Prostate gland (tissue), 2 donors: ENCODE results near the gene PCYT1B. TPM values are rescaled to one million over a fixed set of nuclear protein-coding genes. Genes with fewer than 3 reads are reported as not detected.

ENCODE experiments used
- DNase-seq: peaks from one replicate; pipeline ENCODE4 v3.0.0-alpha.2; 2019; ENCODE audit warnings: low spot score
- H3K27ac ChIP-seq, 2 donors: fragments of 200-600 bp; sonication (generic); 2 replicates each; pipeline ENCODE4 v1.5.1; 2017 to 2019
- H3K27me3 ChIP-seq: fragments of 200-600 bp; sonication (generic); replicated peaks from 2 replicates; pipeline ENCODE4 v1.5.1; 2019; ENCODE audit not compliant: insufficient read depth
- H3K36me3 ChIP-seq, 2 donors: fragments of 200-600 bp; sonication (generic); 1 replicate in 1 of 2; 2 replicates in 1 of 2; pipeline versions ENCODE4 v1.5.1 to v1.8.1; 2017 to 2019
- H3K4me1 ChIP-seq: fragments of 200-600 bp; sonication (generic); replicated peaks from 2 replicates; pipeline ENCODE4 v1.5.1; 2019
- H3K4me3 ChIP-seq, 2 donors: fragments of 200-600 bp; sonication (generic); 2 replicates each; pipeline ENCODE4 v1.5.1; 2017 to 2019
- H3K9me3 ChIP-seq: fragments of 200-600 bp; sonication (generic); 2 replicates; pipeline ENCODE4 v1.5.1; 2017
- POLR2A ChIP-seq: fragments of 450-650 bp; IDR thresholded peaks from one replicate; pipeline ENCODE4 v1.6.1; 2016; ENCODE audit warnings: antibody characterized with exemption, mild to moderate bottlenecking
- POLR2AphosphoS5 ChIP-seq: sonication (generic); formaldehyde crosslinking; IDR thresholded peaks from one replicate; pipeline ENCODE4 v1.6.1; 2017; ENCODE audit warnings: antibody characterized with exemption
- WGBS: methylation state at CpG from one replicate; pipeline ENCODE4 v1.1.5; 2018; 5-methylcytosine and 5-hydroxymethylcytosine counted together
- intact Hi-C: fragments of 100-400 bp; cut with DNase I; formaldehyde crosslinking; loops from one replicate; pipeline ENCODE4 v1.14.2; 2022
- total RNA-seq, 2 donors: library from RNA; depleted of rRNA; stranded (reverse); fragments of >200 nt; gene quantifications; one replicate each; pipeline ENCODE4 v1.1.0, GENCODE V29; 2016
- TF ChIP-seq, protein P1 (sequence below), 4 experiments: fragments of 200-600 bp in 2 of 4; fragments of 450-650 bp in 2 of 4; sonication (generic) in 2 of 4; IDR thresholded peaks; 1 replicate in 3 of 4; 2 replicates in 1 of 4; pipeline ENCODE4 v1.5.1; 2016 to 2019; ENCODE audit warnings: antibody characterized with exemption in 4 of 4, mild to moderate bottlenecking in 2 of 4, moderate library complexity in 2 of 4

The PCYT1B gene
- total RNA-seq, 2 donors from 2014 or later: 0.27 to 6.9 TPM

DNA sequence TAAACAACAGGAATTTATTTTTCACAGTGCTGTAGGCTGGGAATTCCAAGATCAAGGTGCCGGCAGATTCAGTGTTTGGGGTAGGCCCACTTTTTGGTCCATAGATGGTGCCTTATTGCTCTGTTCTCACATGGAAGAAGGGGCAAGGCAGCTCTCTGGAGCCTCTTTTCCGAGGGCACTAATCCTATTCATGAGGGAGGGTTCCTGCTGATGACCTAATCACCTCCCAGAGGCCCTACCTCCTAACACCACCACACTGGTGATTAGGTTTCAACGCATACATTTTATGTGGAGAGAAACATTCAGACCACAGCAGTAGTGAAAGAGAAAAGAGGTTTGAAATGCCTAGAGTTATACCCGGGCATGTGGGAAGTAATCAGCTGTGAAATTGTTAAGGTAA is 45.2 kb upstream of the PCYT1B start:
- H3K27ac ChIP-seq: no peak overlapping the region
- no peak overlapping the region for H3K4me3 ChIP-seq
- WGBS: 60% methylated on average over 3 of the region's 4 CpGs
- H3K4me1 ChIP-seq: no peaks in the 10 kb centered on the region
- no peak for DNase-seq
- H3K36me3 ChIP-seq: no peaks in the 10 kb centered on the region
- intact Hi-C loops: no loop called here
- TF ChIP-seq, protein P1, sequence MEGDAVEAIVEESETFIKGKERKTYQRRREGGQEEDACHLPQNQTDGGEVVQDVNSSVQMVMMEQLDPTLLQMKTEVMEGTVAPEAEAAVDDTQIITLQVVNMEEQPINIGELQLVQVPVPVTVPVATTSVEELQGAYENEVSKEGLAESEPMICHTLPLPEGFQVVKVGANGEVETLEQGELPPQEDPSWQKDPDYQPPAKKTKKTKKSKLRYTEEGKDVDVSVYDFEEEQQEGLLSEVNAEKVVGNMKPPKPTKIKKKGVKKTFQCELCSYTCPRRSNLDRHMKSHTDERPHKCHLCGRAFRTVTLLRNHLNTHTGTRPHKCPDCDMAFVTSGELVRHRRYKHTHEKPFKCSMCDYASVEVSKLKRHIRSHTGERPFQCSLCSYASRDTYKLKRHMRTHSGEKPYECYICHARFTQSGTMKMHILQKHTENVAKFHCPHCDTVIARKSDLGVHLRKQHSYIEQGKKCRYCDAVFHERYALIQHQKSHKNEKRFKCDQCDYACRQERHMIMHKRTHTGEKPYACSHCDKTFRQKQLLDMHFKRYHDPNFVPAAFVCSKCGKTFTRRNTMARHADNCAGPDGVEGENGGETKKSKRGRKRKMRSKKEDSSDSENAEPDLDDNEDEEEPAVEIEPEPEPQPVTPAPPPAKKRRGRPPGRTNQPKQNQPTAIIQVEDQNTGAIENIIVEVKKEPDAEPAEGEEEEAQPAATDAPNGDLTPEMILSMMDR (IDR thresholded peaks at IDR 0.05): no peak
- TF ChIP-seq POLR2AphosphoS5: no peak
- TF ChIP-seq POLR2A: no peak
- H3K9me3 ChIP-seq: no peaks in the 10 kb centered on the region
- no peaks in the 10 kb centered on the region for H3K27me3 ChIP-seq

DNA sequence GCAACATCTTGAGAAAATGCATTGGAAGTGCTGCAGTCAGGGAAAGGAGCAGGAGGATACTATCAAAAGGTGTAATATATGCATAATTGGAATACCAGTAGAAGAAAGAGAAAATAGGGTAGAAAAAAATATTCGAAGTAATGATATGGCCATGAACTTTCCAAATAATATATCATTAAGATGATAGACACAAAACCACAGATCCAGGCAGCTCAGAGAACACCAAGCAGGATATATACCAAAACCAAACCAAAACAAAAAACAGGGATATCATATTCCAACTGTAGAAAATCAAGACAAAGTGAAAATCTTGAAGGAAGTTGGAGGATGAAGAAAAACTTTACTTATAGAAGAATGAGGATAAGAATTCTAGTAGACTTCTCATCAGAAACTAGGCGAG is 36.9 kb upstream of the PCYT1B start:
- 93% methylated on average over 2 of the region's 2 CpGs for WGBS
- intact Hi-C loops: no loop called here
- no peak for DNase-seq
- H3K27me3 ChIP-seq: no peaks in the 10 kb centered on the region
- H3K27ac ChIP-seq: no peak overlapping the region
- no peak for TF ChIP-seq POLR2AphosphoS5
- TF ChIP-seq, protein P1 (IDR thresholded peaks at IDR 0.05): no peak
- TF ChIP-seq POLR2A: no peak
- no peaks in the 10 kb centered on the region for H3K36me3 ChIP-seq
- H3K9me3 ChIP-seq: no peaks in the 10 kb centered on the region
- H3K4me1 ChIP-seq: no peaks in the 10 kb centered on the region
- H3K4me3 ChIP-seq: no peak overlapping the region

GRCh38 chrX:24682739-24683432 is 35.7 kb upstream of the PCYT1B start:
- no peaks in the 10 kb centered on the region for H3K4me1 ChIP-seq
- no peak for DNase-seq
- intact Hi-C loops: no loop called here
- no peaks in the 10 kb centered on the region for H3K9me3 ChIP-seq
- no peak overlapping the region for H3K27ac ChIP-seq
- no peaks in the 10 kb centered on the region for H3K27me3 ChIP-seq
- H3K4me3 ChIP-seq: no peak overlapping the region
- WGBS: 91% methylated on average over 7 of the region's 7 CpGs
- H3K36me3 ChIP-seq: no peaks in the 10 kb centered on the region
- TF ChIP-seq POLR2A (no peak), POLR2AphosphoS5 (no peak)
- TF ChIP-seq, protein P1 (IDR thresholded peaks at IDR 0.05): no peak

GRCh38 chrX:24676403-24677024 is 29.4 kb upstream of the PCYT1B start:
- Histone ChIP-seq H3K9me3 (no peaks in the 10 kb centered on the region), H3K27me3 (no peaks in the 10 kb centered on the region), H3K36me3 (no peaks in the 10 kb centered on the region), H3K4me1 (no peaks in the 10 kb centered on the region), H3K4me3 (no peak overlapping the region), H3K27ac (no peak overlapping the region)
- TF ChIP-seq POLR2A (no peak), POLR2AphosphoS5 (no peak)
- TF ChIP-seq, protein P1 (IDR thresholded peaks at IDR 0.05): no peak
- no peak for DNase-seq
- WGBS: 43% methylated on average over 5 of the region's 5 CpGs
- intact Hi-C loops: no loop called here

DNA sequence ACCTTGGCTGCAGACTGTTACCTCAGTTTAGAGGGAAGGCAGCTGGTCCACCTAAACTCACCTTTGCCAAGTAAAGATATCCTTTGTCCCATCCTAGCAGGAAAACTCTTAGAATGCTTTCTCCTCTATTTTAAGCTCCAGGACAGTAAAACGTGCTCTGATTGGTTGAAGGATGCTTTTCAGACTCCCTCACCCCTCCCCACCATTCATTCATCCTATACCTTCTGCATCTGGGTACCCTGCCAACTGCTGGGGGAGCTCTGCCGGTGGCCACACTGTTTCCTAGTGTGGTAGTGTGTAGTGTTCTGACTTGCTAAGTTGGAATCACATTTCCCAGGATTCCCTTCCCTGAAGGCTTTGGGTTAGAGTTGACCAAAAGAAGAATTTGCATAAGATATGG is 26.3 kb upstream of the PCYT1B start:
- Histone ChIP-seq H3K4me3 (no peak overlapping the region), H3K9me3 (no peaks in the 10 kb centered on the region), H3K27me3 (no peaks in the 10 kb centered on the region), H3K36me3 (no peaks in the 10 kb centered on the region), H3K27ac (no peak overlapping the region), H3K4me1 (no peaks in the 10 kb centered on the region)
- DNase-seq: no peak
- TF ChIP-seq POLR2AphosphoS5 (no peak), POLR2A (no peak)
- TF ChIP-seq, protein P1 (IDR thresholded peaks at IDR 0.05): no peak
- intact Hi-C loops: no loop called here
- 56% methylated on average over 2 of the region's 2 CpGs for WGBS
